Choroid plexus epithelial cell (primary cell): ENCODE results near the gene CACNA2D3.

ENCODE experiments used
- DNase-seq: peaks from one replicate; pipeline ENCODE4 v3.0.0-alpha.2; 2010; ENCODE audit warnings: low read depth
- H3K4me3 ChIP-seq: 2 replicates; pipeline ENCODE4 v1.5.1; 2011; ENCODE audit warnings: low read depth, mild to moderate bottlenecking, control low read depth, low read length, moderate library complexity
- TF ChIP-seq, protein P1 (sequence below): conservative IDR thresholded peaks from 2 replicates; pipeline ENCODE4 v1.5.1; 2011; ENCODE audit warnings: low read depth, mild to moderate bottlenecking, control low read depth, inconsistent platforms, low read length, moderate library complexity

Gene CACNA2D3

DNA sequence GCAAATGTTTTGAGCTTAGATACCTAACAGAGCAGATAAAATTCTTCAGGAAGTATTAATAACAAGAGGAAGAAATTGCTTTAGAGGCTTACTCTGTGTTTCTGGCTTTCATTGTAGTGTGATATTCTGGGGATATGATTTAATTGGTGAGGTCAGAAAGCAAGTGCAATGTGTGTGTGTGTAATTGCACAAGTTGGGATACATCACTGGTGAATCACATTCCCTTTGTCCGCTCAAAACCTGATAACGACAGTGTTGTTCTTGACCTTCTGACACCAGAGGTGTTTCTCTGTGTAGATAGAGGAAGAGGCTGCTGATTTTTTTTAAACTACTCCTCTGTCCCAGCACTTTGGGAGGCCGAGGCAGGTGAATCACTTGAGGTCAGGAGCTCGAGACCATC is 161.1 kb downstream of the CACNA2D3 start:
- no peak overlapping the region for H3K4me3 ChIP-seq
- TF ChIP-seq, protein P1, sequence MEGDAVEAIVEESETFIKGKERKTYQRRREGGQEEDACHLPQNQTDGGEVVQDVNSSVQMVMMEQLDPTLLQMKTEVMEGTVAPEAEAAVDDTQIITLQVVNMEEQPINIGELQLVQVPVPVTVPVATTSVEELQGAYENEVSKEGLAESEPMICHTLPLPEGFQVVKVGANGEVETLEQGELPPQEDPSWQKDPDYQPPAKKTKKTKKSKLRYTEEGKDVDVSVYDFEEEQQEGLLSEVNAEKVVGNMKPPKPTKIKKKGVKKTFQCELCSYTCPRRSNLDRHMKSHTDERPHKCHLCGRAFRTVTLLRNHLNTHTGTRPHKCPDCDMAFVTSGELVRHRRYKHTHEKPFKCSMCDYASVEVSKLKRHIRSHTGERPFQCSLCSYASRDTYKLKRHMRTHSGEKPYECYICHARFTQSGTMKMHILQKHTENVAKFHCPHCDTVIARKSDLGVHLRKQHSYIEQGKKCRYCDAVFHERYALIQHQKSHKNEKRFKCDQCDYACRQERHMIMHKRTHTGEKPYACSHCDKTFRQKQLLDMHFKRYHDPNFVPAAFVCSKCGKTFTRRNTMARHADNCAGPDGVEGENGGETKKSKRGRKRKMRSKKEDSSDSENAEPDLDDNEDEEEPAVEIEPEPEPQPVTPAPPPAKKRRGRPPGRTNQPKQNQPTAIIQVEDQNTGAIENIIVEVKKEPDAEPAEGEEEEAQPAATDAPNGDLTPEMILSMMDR: no peak
- no peak for DNase-seq

DNA sequence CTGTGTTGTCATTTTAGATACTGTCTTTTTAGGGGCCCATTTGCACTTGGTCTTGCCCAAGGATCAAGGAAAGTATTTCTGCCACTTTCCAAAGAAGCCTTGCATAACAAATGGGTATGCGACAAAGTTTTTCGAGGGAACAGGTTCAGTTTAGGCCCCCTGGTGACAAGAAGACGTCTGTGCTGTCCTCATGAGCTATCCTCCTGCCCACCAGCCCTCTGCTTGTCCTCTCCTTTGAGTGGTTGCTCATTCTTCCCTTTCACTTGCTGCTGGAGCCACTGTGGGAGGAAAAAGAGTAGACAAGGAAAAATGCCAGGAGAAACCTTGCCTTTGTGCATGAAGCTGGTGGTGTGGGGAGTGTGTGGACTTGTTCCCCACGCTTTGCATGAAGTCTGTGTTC is 171.9 kb downstream of the CACNA2D3 start:
- no peak overlapping the region for H3K4me3 ChIP-seq
- TF ChIP-seq, protein P1: no peak
- DNase-seq: no peak

DNA sequence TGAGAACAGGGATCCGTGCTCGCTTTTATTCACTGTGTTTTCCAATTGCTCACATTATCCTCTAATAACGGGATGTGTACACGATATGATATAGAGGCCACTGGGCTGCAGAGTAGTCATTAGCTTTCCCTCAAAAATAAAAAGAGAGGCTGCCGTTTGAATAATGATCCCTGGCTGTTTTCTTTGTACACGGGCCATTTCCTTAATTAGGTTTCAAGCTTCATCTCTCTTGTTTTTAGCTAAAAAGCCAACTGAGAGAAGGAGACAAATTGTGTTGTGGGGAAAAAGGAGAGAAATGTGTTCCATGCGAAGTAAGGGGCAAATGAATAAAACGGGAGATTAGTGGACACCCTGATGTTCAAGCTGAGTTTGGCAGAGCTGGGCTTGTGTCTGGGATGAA is 174.2 kb downstream of the CACNA2D3 start:
- DNase-seq: no peak
- TF ChIP-seq, protein P1: no peak
- H3K4me3 ChIP-seq: no peak overlapping the region

DNA sequence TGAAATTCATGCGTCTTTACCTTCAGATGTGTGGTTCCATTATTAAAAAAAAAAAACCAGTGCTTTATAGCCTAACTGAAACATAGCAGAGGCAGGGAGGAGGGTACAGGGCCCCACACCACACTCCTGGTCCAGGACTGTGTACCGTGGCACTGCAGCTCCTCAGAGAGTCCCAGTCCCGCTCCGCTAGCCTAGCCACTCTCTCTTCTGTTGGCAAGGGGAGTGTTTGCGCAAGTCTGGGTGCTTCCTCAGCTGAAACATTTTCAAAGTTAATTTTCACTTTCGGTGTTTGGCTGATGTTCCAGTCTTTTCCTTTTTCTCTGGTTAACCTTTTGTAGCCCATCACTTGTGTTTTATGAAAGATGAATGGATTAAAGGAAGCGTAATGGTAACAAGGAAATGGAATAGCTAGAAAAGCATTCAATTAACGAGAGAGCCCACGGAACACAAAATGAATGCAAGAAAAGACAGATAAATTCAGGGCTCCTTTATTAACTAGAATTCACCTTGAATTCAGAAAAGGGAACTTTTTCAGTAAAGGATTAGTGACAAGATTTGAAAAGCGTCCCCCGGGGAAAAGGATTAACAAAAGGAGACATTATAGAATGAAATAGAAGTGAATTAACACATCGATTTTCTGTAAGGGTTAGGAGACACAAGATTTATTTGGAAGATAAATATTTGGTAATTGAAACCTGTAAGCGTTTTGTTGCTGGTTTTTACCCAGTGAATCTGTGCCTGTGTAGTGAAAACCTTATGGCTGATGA is 177.0 kb downstream of the CACNA2D3 start:
- TF ChIP-seq, protein P1: no peak
- no peak for DNase-seq
- no peak overlapping the region for H3K4me3 ChIP-seq

DNA sequence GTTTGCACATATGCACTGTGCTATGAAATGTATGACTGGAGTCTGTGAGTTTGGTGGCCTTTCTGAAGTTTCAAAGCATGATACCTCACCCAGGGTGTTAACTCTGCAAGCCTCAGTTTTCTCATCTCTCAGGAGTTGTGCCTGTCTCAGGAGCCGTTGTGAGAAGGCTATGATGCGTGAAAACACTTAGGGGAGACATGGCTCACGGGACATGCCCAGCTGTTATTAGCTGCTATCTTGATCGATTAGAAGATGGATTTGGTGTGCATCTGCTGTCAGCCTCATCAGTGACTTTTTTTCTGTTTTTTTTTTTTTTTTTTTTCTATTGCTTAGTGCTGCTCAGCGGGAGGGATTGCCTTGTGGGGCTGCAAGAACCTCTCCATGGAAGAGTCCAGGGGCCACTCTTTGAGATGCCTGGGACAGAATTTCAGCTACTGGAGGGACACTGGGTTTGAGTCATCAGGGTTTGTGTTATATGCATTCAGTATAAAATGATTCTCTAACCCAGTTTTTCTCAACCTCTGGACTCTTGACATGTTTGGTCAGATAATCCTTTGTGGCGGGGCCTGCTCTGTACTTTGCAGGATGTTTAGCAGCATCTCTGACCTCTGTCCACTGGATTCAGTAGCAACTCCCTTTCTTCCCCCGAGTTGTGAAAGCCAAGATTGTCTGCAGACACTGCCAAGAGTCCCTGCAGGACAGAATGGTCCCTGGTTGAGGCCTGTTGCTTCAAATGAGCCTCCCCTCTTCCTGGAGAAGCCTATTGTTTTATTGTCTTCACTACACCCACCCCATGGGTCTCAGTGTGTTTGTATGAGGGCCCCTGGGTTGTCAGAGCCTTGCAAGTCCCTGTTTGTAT is 181.4 kb downstream of the CACNA2D3 start:
- DNase-seq: no peak
- H3K4me3 ChIP-seq: no peak overlapping the region
- TF ChIP-seq, protein P1: no peak

DNA sequence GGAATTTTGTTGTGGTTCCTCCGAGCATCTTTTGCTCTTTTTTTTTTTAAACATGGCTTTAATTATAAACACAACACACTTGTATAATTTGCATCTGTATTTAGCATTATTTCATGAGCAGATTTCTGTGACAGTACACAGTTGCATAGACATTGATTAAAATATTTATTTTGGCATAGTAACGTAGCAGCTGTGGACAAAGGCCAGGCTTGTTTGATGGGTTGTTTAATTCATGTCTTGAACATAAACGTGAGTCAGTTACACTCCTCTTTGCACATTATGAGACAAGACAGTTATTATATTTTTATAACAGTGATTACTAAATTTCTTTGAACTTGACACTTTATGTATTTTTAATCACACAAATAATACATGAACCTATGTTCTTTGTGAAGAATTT is 182.5 kb downstream of the CACNA2D3 start:
- no peak overlapping the region for H3K4me3 ChIP-seq
- TF ChIP-seq, protein P1: no peak
- DNase-seq: no peak
